Keratinocyte (primary cell): ENCODE data around the gene ACSL4. TPM values are rescaled to one million over a fixed set of nuclear protein-coding genes. Genes with fewer than 3 reads are reported as not detected.

Experiments used
- DNase-seq: peaks from one replicate; pipeline ENCODE4 v3.0.0-alpha.2; 2011; ENCODE audit warnings: low read depth, missing footprints, low spot score
- FAIRE-seq: peaks from 2 replicates; lab custom pipeline; 2011; peaks lifted over from hg19 to GRCh38; lab: Jason Lieb, UNC
- H2AFZ ChIP-seq: 2 replicates; pipeline ENCODE4 v1.6.0; 2012; ENCODE audit warnings: low read length, control low read depth, inconsistent platforms; ENCODE audit not compliant: control insufficient read depth
- H3K27ac ChIP-seq: 2 replicates; pipeline ENCODE4 v1.5.1; 2011; ENCODE audit warnings: low read length; ENCODE audit not compliant: control insufficient read depth, insufficient read depth
- H3K27me3 ChIP-seq: 3 replicates; pipeline ENCODE4 v1.6.0; 2011; ENCODE audit warnings: low read length; ENCODE audit not compliant: control insufficient read depth, insufficient read depth; ENCODE audit errors: extremely low read depth
- H3K36me3 ChIP-seq, 2 experiments: 2 replicates in 1 of 2; 3 replicates in 1 of 2; pipeline ENCODE4 v1.5.1; 2011; ENCODE audit warnings: low read length in 2 of 2, mild to moderate bottlenecking in 1 of 2; ENCODE audit not compliant: control insufficient read depth in 2 of 2, insufficient read depth in 2 of 2; ENCODE audit errors: extremely low read depth in 1 of 2
- H3K4me1 ChIP-seq: 3 replicates; pipeline ENCODE4 v1.5.1; 2011; ENCODE audit warnings: low read length; ENCODE audit not compliant: control insufficient read depth, insufficient read depth; ENCODE audit errors: extremely low read depth
- H3K4me2 ChIP-seq: 3 replicates; pipeline ENCODE4 v1.6.0; 2011; ENCODE audit warnings: low read depth, low read length; ENCODE audit not compliant: control insufficient read depth, insufficient read depth; ENCODE audit errors: extremely low read depth
- H3K4me3 ChIP-seq, 3 experiments: fragments of 200-600 bp in 1 of 3; sonication (generic) in 1 of 3; 2 replicates in 2 of 3; 3 replicates in 1 of 3; pipeline ENCODE4 v1.5.1; 2011 to 2016; ENCODE audit warnings: low read length in 3 of 3, mild to moderate bottlenecking in 3 of 3, control low read depth in 2 of 3, inconsistent platforms in 1 of 3, low read depth in 1 of 3, mixed read lengths in 1 of 3, mixed run types in 1 of 3, moderate library complexity in 1 of 3; ENCODE audit not compliant: control insufficient read depth in 2 of 3, insufficient read depth in 2 of 3; ENCODE audit errors: extremely low read depth in 1 of 3
- H3K79me2 ChIP-seq: 2 replicates; pipeline ENCODE4 v1.6.0; 2012; ENCODE audit warnings: low read length; ENCODE audit not compliant: control insufficient read depth, insufficient read depth
- H3K9ac ChIP-seq: 3 replicates; pipeline ENCODE4 v1.6.0; 2011; ENCODE audit warnings: low read length; ENCODE audit not compliant: control insufficient read depth, insufficient read depth; ENCODE audit errors: extremely low read depth
- H3K9me1 ChIP-seq: 3 replicates; pipeline ENCODE4 v1.6.0; 2011; ENCODE audit warnings: low read length; ENCODE audit not compliant: control insufficient read depth, insufficient read depth; ENCODE audit errors: extremely low read depth
- H3K9me3 ChIP-seq: 2 replicates; pipeline ENCODE4 v1.5.1; 2012; ENCODE audit warnings: low read depth, low read length; ENCODE audit not compliant: control insufficient read depth
- H4K20me1 ChIP-seq: 3 replicates; pipeline ENCODE4 v1.6.0; 2011; ENCODE audit warnings: low read length; ENCODE audit not compliant: control insufficient read depth, insufficient read depth; ENCODE audit errors: extremely low read depth
- CTCF ChIP-seq, 3 experiments: IDR thresholded peaks in 1 of 3; conservative IDR thresholded peaks in 1 of 3; optimal IDR thresholded peaks in 1 of 3; 2 replicates in 2 of 3; 3 replicates in 1 of 3; pipeline versions ENCODE3 to v1.5.1; 2011; ENCODE audit warnings: low read length in 3 of 3, mild to moderate bottlenecking in 3 of 3, moderate library complexity in 2 of 3, control low read depth in 1 of 3, inconsistent platforms in 1 of 3; ENCODE audit not compliant: insufficient read depth in 2 of 3; ENCODE audit errors: extremely low read depth in 1 of 3
- EZH2 ChIP-seq: IDR thresholded peaks from one replicate; pipeline ENCODE4 v1.6.1; 2012; ENCODE audit warnings: inconsistent platforms, mild to moderate bottlenecking, low read length, moderate library complexity
- dilution Hi-C: fragments of 300-500 bp; cut with MboI; formaldehyde crosslinking; loops from one replicate; pipeline ENCODE4 v1.7.0; 2020; ENCODE audit warnings: low sequenced_read_pairs; ENCODE audit not compliant: extremely low pct_ligation_motif_present
- polyA plus RNA-seq, 5 experiments: library from polyadenylated mRNA; depleted of rRNA in 3 of 5; stranded (reverse) in 3 of 5; stranded (forward) in 1 of 5; unstranded in 1 of 5; fragments of >200 nt; gene quantifications; 1 replicate in 1 of 5; 2 replicates in 3 of 5; 3 replicates in 1 of 5; pipeline versions ENCODE4 v1.2.1 to v1.2.3, GENCODE V29; 2011 to 2012; ENCODE audit warnings: missing spikeins in 2 of 5, low read depth in 1 of 5, low replicate concordance in 1 of 5

ACSL4 gene
- polyA plus RNA-seq, 1 donor (not counting 4 experiments of a cell fraction or from before 2014, with no cell fraction given) = 78.3 TPM

- dilution Hi-C loops = no loop called here
- Histone ChIP-seq H4K20me1 (no peaks in the 10 kb centered on the region), H3K27me3 (no peaks in the 10 kb centered on the region), H3K4me3 (no peak overlapping the region), H3K9ac (no peak overlapping the region), H2AFZ (no peak overlapping the region), H3K9me3 (no peaks in the 10 kb centered on the region), H3K4me1 (no peaks in the 10 kb centered on the region), H3K9me1 (no peaks in the 10 kb centered on the region), H3K79me2 (no peaks in the 10 kb centered on the region), H3K36me3 (no peaks in the 10 kb centered on the region), H3K4me2 (no peak overlapping the region), H3K27ac (no peak overlapping the region)
- FAIRE-seq (no peak), DNase-seq (no peak)
- TF ChIP-seq EZH2 = no peak
- TF ChIP-seq CTCF (optimal IDR thresholded peaks at IDR 0.05 in 1 of 3, IDR thresholded peaks at IDR 0.05 in 1 of 3, conservative IDR thresholded peaks at IDR 0.05 in 1 of 3; ENCODE audit: extremely low read depth in 1 of 3, insufficient read depth in 2 of 3, low read length in 3 of 3) = no peak
Measured at GRCh38 chrX:109775386-109775785, 42.3 kb upstream of the ACSL4 start.

- Histone ChIP-seq H3K9me1 (no peaks in the 10 kb centered on the region), H3K4me3 (no peak overlapping the region), H3K79me2 (no peaks in the 10 kb centered on the region), H3K4me1 (no peaks in the 10 kb centered on the region), H4K20me1 (no peaks in the 10 kb centered on the region), H3K36me3 (no peaks in the 10 kb centered on the region), H3K9ac (no peak overlapping the region), H2AFZ (no peak overlapping the region), H3K27me3 (no peaks in the 10 kb centered on the region), H3K4me2 (no peak overlapping the region), H3K27ac (no peak overlapping the region), H3K9me3 (no peaks in the 10 kb centered on the region)
- DNase-seq (no peak), FAIRE-seq (no peak)
- TF ChIP-seq CTCF (optimal IDR thresholded peaks at IDR 0.05 in 1 of 3, IDR thresholded peaks at IDR 0.05 in 1 of 3, conservative IDR thresholded peaks at IDR 0.05 in 1 of 3; ENCODE audit: extremely low read depth in 1 of 3, insufficient read depth in 2 of 3, low read length in 3 of 3) = no peak
- dilution Hi-C loops = no loop called here
Measured at GRCh38 chrX:109774706-109775105, 41.6 kb upstream of the ACSL4 start.
